NCI-H524 treated with DMSO at 0.1 percent for 48 hours (cell line): Measurements from ENCODE around the gene STK17B.
"Not testable (repeated sequence)": the region's sequence is repeated elsewhere in the genome, so short reads cannot be mapped to it uniquely, and the experiment has no call there.

ENCODE experiments used
- DNase-seq: peaks from one replicate; lab custom pipeline; 2025; lab: John Stamatoyannopoulos, UW

Gene STK17B

DNA sequence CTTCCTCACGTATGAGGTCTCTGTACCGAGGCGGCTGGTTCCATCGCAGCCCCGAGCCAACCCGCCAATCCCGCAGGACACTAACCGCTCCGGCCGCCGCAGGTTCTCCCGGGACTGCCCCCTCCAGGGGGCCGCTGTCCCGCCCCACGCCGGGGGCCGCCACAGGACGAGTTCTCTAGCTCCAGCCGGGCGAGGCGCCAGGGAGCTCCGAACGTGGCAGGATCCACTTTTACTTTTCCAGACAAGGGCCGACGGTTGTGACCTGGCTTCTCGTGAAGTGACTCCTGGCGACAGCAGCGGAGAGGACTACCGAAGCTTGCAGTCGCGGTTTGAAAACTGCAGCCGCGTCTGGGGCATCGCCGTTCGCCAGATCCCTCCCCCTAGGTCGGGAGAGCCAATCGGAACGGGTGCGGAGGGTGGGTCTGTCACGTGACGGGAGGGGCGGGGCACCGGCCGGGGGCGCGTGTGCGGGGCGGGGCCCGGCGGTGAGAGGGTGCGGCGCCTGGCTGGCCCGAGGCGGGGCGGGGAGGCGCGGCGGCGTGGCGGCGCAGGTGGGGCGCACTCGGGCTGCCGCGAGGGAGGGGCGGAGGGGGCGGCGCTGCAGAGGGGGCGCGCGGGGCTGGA lies at the start of gene STK17B:
TSS of gene STK17B (minus strand) at position 331 of the 624 bp plus-strand sequence. CDS start 8,195 bp downstream, outside the sequence.
- DNase-seq, result peak; percentile 58

GRCh38 chr2:196220671-196221070 lies 49.3 kb upstream of the STK17B start:
- no peak for DNase-seq

DNA sequence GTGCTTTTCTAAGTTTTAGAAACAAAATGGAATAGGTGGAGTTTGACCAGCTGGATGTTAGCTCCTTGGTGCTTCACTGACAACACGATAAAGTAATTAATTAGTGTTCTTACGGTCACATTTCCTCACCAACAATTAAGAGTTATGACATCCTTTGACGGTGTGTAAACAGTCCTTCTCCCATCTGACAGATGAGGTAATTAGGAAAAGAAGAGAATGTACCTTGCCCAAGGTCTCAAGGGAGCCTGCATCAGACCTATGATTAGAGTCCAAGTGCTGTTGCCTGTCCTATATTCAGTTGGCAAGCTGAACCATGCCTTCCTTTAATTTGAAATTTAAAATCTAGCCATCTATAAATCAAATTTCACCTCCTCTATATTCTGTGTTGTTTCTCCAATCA lies 48.3 kb upstream of the STK17B start:
- DNase-seq, result no peak

GRCh38 chr2:196218106-196218505 lies 46.7 kb upstream of the STK17B start:
- no peak for DNase-seq

DNA sequence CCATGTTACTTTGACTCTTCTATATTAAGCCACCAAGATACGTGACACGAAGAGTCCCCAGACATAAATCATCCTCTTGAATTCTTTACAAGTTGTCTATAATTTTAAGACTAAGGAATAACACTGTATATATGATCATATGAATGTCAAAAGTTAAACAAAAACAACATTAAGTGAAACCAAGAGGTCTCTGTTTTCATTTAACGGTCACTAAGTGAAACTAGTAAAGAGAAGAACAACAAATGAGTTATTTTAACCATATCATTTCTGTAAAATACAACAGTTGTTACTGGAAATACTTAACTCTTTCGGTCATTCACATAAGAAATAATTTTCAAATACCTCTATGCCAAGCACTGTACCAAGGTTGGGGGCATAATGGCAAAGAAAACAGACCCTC lies 45.7 kb upstream of the STK17B start:
- DNase-seq, result no peak

GRCh38 chr2:196215376-196215775 lies 44.0 kb upstream of the STK17B start:
- no peak for DNase-seq

DNA sequence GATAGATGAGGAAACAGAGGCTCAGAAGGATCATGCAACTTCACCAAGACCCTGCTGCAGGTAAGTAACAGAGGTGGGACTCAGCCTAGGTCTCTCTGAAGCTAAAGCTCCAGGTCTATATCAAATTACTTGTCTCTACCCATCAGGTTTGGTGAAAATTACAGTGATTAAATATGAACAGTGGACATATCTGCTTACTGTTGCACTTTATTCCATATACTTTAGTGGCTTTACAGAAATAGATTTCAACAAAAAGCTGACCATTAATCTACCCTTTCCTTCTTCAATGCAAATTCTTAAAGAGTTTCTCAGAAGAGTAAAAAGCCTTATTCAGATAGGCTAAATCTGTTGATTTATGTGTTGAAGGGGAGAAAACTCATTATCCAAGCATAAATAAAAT lies 42.8 kb upstream of the STK17B start:
- DNase-seq, result no peak

DNA sequence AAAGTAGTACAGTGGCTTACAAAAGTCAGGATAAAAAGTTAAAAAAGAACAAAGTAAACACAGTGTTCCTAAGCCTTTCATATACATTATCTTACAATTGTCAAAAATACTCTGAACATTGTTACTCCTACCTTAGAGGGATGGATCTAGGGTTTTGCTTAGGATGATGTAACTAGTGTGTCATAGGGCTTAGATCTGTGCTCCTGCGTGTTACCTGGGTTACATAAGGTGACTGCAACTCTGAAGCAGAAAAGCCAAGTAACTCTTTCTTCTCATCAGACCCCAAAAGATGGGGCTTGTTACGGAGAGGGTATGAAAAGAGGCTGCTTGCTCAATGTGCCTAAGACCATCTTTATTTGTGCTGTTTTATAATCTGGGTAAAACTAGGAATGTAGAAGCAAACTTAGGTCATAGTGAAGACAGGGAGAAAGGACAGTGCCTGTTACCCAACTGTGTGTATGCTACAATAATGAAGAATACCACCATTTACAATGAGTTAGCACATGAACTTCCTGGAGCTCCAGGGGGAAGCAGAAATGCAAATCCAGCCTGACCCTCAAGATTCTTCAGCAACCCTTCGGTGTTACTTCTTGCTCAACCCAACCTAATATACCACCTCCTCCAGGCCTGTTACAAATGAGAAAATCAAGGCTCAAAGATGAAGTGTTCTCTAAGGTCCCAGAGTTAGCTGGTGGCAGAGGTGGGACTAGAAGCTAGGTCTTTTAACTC lies 42.0 kb upstream of the STK17B start:
- DNase-seq, result no peak

- DNase-seq, result no peak
Measured at GRCh38 chr2:196208915-196209314, 37.5 kb upstream of the STK17B start.

DNA sequence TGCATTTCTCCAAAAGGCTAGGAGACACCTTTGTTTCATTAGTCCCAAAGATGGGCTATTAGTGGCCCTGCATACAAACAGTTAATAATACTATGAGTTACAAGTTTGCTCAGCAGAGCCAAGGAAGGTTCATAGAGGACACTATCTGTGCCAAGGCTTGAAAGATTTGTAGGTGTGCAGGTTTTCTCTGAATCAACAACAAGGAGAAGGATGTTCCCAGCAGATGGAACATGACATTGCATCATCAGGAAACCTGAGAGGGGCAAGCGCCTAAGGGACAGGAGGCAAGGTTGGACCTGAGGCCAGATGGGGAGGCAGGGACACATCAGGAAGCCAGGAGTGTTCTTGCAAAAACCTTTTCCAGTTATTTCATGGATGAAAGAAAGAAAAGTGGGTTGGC lies 35.4 kb upstream of the STK17B start:
- peak; percentile 69 for DNase-seq

- DNase-seq, result peak; percentile 90
Measured at GRCh38 chr2:196205881-196206435, 34.6 kb upstream of the STK17B start.

GRCh38 chr2:196205011-196205766 lies 33.8 kb upstream of the STK17B start:
- no peak for DNase-seq

DNA sequence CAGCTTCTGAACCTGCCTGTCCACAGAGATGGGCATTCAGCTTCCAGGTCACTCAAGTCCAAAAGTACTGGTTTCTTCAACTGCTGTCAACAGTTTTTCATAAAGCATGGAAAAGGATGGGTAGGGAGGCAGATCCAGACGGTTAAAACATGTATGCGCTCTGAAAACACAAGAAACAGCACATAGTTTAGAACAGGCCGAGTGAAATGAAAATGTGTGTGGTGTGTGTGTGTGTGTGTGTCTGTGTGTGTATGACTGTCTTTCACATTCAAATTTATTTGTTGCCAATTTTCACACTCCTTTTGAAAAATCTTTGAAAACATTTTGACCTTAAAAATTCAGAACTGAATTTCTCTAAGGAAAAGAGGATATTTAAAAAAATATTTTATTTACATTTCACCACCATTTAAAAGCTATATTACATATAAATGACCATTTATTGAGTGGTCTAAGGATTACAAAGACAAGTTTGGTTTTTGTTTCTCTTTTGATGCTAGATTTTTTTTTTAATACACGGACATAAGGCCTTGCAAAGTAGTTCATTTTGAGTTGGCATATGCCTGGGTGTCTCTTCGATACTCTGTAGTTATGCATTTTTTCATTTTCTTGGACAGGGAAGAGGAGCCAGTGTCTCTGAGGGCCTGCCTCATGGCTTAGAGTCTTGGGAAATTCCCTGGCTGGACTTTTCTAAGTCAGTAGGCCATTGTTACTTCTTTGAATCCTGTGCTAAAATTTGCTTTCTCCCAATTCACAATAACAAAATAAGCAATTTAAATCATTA lies 30.0 kb upstream of the STK17B start:
- no peak for DNase-seq

DNA sequence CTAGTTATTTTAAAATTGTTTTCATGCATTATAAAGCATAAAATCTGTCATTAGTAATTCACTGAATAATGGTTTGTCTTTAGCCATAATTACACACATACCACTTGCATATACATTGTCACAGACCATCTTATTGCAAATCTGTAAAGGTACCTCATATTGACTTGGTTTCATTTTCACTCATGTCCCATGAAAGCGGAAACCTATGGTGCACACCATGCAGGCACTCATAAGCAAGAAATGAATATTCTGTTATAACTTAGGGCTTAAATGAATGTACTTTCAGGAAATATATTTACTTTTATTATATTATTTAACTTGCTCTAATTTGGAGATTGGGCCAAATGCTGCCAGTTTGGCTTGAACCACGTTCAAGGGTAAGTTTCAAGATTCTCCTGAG lies 29.2 kb upstream of the STK17B start:
- DNase-seq, result no peak

DNA sequence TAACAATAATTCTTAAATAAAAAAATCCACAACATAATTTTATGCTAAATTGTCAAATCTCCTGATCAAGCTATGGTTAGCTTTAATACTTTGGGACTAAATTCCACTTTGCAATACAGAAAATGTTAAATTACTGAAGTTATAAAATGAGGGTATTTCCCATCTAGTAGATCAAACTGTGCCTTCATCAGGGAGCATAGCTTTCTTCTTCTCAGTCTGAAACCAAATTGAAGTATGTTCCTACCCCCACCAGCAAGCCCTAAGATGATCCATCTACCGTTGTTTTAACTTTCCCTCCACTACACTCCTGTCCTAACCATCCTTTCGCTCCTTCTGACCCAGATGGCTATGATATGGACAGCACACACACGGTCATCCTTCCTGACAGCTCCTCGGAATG lies 24.4 kb upstream of the STK17B start:
- DNase-seq, result no peak

GRCh38 chr2:196195302-196195701 lies 23.9 kb upstream of the STK17B start:
- no peak for DNase-seq

- no peak for DNase-seq
Measured at GRCh38 chr2:196191541-196191940, 20.2 kb upstream of the STK17B start.

- DNase-seq, result no peak
Measured at GRCh38 chr2:196187898-196188458, 16.6 kb upstream of the STK17B start.

DNA sequence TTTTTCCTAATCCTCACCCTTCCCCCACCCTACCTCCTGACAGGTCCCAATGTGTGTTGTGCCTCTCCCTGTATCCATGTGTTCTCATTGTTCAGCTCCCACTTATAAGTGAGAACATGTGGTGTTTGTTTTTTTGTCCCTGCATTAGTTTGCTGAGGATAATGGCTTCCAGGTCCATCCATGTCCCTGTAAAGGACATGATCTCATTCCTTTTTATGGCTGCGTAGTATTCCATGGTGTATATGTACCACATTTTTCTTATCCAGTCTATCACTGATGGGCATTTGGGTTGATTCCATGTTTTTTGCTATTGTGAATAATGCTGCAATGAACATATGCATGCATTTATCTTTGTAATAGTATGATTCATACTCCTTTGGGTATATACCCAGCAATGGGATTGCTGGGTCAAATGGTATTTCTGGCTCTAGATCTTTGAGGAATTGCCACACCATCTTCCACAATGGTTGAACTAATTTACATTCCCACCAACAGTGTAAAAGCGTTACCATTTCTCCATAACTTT lies 15.9 kb upstream of the STK17B start:
- not testable (repeated sequence) for DNase-seq

GRCh38 chr2:196186266-196186980 lies 15.0 kb upstream of the STK17B start:
- DNase-seq, result no peak

DNA sequence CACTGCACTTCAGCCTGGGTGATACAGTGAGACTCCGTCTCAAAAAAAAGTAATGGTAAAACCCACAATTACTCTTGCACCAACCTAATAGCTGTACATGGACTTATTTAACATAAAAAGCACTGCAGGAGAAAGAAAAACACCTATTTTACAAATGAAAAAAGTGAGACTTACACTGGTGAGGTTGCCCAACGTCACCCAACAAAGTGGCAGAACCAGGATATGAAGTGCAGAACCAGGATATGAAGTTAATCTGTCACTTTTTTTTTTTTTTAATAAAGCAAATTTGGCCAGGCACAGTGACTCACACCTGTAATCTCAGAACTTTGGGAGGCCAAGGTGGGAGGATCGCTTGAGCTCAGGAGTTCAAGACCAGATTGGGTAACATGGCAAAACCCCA lies 13.5 kb upstream of the STK17B start:
- no peak for DNase-seq
